Sigmoid colon (tissue), 7 donors: ENCODE data around the gene ATG7. TPM values are rescaled to one million over a fixed set of nuclear protein-coding genes. Genes with fewer than 3 reads are reported as not detected.

Source experiments
- DNase-seq: peaks from one replicate; pipeline ENCODE4 v3.0.0-alpha.2; 2019
- H3K27ac ChIP-seq, 4 donors: fragments of 200-600 bp; sonication (generic); one replicate each; pipeline ENCODE4 v1.5.1; 2016 to 2019; ENCODE audit warnings: mild to moderate bottlenecking in 1 of 4
- H3K27me3 ChIP-seq, 3 donors: fragments of 200-600 bp; sonication (generic); one replicate each; pipeline ENCODE4 v1.5.1; 2019; ENCODE audit warnings: mild to moderate bottlenecking in 1 of 3
- H3K36me3 ChIP-seq, 4 donors: fragments of 200-600 bp; sonication (generic); one replicate each; pipeline ENCODE4 v1.5.1; 2016 to 2019
- H3K4me1 ChIP-seq, 4 donors: fragments of 200-600 bp; sonication (generic); one replicate each; pipeline ENCODE4 v1.5.1; 2017 to 2019
- H3K4me3 ChIP-seq, 4 donors: fragments of 200-600 bp; sonication (generic); one replicate each; pipeline ENCODE4 v1.5.1; 2017 to 2019; ENCODE audit warnings: mild to moderate bottlenecking in 2 of 4, moderate library complexity in 1 of 4
- H3K9me3 ChIP-seq, 4 donors: fragments of 200-600 bp in 3 of 4; sonication (generic) in 3 of 4; one replicate each; pipeline versions ENCODE4 v1.5.1 to v1.6.1; 2013 to 2019
- EP300 ChIP-seq, 4 donors: sonication (generic); formaldehyde crosslinking; IDR thresholded peaks; one replicate each; pipeline ENCODE4 v1.6.1; 2017; ENCODE audit warnings: antibody characterized with exemption in 4 of 4
- POLR2A ChIP-seq, 2 donors: fragments of 450-650 bp; IDR thresholded peaks; one replicate each; pipeline ENCODE4 v1.6.1; 2016; ENCODE audit warnings: antibody characterized with exemption in 2 of 2, mild to moderate bottlenecking in 2 of 2, moderate library complexity in 2 of 2
- POLR2AphosphoS5 ChIP-seq, 4 donors: sonication (generic); formaldehyde crosslinking; IDR thresholded peaks; one replicate each; pipeline ENCODE4 v1.6.1; 2017; ENCODE audit warnings: antibody characterized with exemption in 4 of 4
- WGBS, 2 donors: extraction: QIAGEN DNeasy Blood & Tissue Kit; methylation state at CpG; one replicate each; pipeline ENCODE4 v1.1.7; 2013; 5-methylcytosine and 5-hydroxymethylcytosine counted together
- intact Hi-C: fragments of 100-400 bp; cut with DNase I; formaldehyde crosslinking; loops from one replicate; pipeline ENCODE4 v1.15.1; 2023
- polyA plus RNA-seq, 3 donors: library from polyadenylated mRNA; stranded (reverse); fragments of 200-250 nt; gene quantifications; one replicate each; pipeline ENCODE4 v1.2.3, GENCODE V29; 2013
- total RNA-seq, 4 donors: library from RNA; depleted of rRNA; stranded (reverse); fragments of >200 nt; gene quantifications; one replicate each; pipeline ENCODE4 v1.1.0, GENCODE V29; 2016
- TF ChIP-seq, protein P1 (sequence below), 4 experiments: fragments of 450-650 bp in 3 of 4; fragments of 200-600 bp in 1 of 4; IDR thresholded peaks; one replicate each; pipeline ENCODE4 v1.5.1; 2016 to 2019; ENCODE audit warnings: antibody characterized with exemption in 4 of 4, mild to moderate bottlenecking in 3 of 4, moderate library complexity in 2 of 4
- donor health status: healthy with polysubstance abuse.
- donor health status: Bipolar disorder and iron deficiency.
- donor health status: healthy.

The ATG7 gene
- total and polyA plus RNA-seq, 7 donors = 12.5 to 62.9 (median 34.8) TPM

DNA sequence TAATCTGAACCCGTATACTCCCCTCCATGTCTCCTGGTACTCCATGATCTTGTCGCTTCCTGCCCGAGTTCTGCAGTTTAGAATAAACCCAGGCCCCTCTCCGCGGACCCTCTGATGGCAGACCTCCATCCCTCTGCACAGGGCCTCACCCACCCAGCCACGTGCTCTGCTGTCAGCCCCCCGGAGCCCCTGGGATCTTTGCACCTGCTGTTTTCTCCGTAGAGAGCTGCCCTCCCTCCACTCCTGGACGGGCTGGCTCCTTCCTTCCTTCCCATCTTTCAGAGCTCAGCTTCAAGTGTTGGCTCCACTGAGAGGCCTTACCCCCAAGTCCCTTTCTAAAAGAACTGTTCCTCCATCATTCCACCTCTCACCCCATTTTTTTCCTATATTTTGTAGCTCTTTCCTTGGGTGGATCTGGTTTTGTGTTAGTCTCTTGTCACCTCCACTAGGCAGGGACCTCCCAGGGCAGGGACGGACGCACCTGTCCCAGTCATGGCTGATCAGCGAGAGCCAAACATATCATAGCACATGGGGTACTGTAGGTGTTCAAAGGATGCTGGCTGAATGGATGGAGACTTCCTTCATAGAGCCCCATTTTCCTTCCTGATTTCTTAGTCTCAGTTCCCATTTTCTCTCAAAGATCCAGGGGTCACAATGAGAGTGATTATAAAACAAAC is 264.9 kb downstream of the ATG7 start:
- WGBS, 2 donors = 90 to 95% methylated on average over 12 of the region's 12 CpGs
- peak; percentile 57 for DNase-seq
- intact Hi-C loops = no loop called here
- Histone ChIP-seq H3K27me3 (no peaks in the 10 kb centered on the region), H3K36me3 (no peaks in the 10 kb centered on the region), H3K27ac (no peak overlapping the region), H3K9me3 (no peaks in the 10 kb centered on the region), H3K4me1 (peaks cover 0 to 15% (median 3%) of the 10 kb centered on the region in 4 donors), H3K4me3 (no peak overlapping the region)
- TF ChIP-seq POLR2A (IDR thresholded peaks at IDR 0.05) = no peak
- TF ChIP-seq EP300 (IDR thresholded peaks at IDR 0.05) = no peak
- no peak for TF ChIP-seq POLR2AphosphoS5 (IDR thresholded peaks at IDR 0.05)
- TF ChIP-seq, protein P1, sequence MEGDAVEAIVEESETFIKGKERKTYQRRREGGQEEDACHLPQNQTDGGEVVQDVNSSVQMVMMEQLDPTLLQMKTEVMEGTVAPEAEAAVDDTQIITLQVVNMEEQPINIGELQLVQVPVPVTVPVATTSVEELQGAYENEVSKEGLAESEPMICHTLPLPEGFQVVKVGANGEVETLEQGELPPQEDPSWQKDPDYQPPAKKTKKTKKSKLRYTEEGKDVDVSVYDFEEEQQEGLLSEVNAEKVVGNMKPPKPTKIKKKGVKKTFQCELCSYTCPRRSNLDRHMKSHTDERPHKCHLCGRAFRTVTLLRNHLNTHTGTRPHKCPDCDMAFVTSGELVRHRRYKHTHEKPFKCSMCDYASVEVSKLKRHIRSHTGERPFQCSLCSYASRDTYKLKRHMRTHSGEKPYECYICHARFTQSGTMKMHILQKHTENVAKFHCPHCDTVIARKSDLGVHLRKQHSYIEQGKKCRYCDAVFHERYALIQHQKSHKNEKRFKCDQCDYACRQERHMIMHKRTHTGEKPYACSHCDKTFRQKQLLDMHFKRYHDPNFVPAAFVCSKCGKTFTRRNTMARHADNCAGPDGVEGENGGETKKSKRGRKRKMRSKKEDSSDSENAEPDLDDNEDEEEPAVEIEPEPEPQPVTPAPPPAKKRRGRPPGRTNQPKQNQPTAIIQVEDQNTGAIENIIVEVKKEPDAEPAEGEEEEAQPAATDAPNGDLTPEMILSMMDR (IDR thresholded peaks at IDR 0.05) = no peak

- Histone ChIP-seq H3K27ac (no peak overlapping the region), H3K4me3 (no peak overlapping the region), H3K4me1 (peaks cover 0 to 21% (median 5%) of the 10 kb centered on the region in 4 donors), H3K9me3 (no peaks in the 10 kb centered on the region), H3K36me3 (no peaks in the 10 kb centered on the region), H3K27me3 (no peaks in the 10 kb centered on the region)
- WGBS, 2 donors = 94 to 98% methylated on average over 3 of the region's 3 CpGs
- TF ChIP-seq EP300 (IDR thresholded peaks at IDR 0.05) (no peak), POLR2A (IDR thresholded peaks at IDR 0.05) (no peak), POLR2AphosphoS5 (IDR thresholded peaks at IDR 0.05) (no peak)
- TF ChIP-seq, protein P1 (IDR thresholded peaks at IDR 0.05) = no peak
- no peak for DNase-seq
- intact Hi-C loops = no loop called here
These were observed 266.4 kb downstream of the ATG7 start for GRCh38 chr3:11538581-11538980.

- Histone ChIP-seq H3K9me3 (no peaks in the 10 kb centered on the region), H3K4me3 (no peak overlapping the region), H3K27me3 (no peaks in the 10 kb centered on the region), H3K36me3 (no peaks in the 10 kb centered on the region), H3K27ac (no peak overlapping the region), H3K4me1 (peaks cover 0 to 16% (median 5%) of the 10 kb centered on the region in 4 donors)
- intact Hi-C loops = no loop called here
- no peak for TF ChIP-seq POLR2A (IDR thresholded peaks at IDR 0.05)
- no peak for TF ChIP-seq POLR2AphosphoS5 (IDR thresholded peaks at IDR 0.05)
- TF ChIP-seq, protein P1 (IDR thresholded peaks at IDR 0.05) = no peak
- no peak for TF ChIP-seq EP300 (IDR thresholded peaks at IDR 0.05)
- no peak for DNase-seq
- WGBS, 2 donors = 94 to 96% methylated on average over 5 of the region's 5 CpGs
These were observed 267.0 kb downstream of the ATG7 start for GRCh38 chr3:11539218-11539617.

DNA sequence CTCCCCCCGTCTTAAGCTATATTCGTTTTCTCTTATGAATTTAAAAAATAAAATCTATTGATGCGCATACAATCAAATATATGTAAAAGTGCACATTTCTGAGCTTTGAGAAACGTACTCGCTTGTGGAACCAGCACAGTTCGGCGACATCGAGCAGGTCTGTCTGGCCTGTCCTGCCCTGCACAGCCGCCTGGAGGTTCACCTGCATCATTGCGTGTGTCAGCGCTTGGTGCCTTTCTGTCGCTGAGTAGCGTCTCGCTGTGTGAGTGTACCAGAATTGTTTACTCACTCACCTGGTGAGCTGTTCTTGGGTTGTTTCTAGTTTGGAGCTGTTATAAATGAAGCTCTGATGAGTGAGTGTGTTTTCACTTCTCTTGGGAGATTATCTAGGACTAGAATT is 267.5 kb downstream of the ATG7 start:
- WGBS, 2 donors = 97% methylated on average over 14 of the region's 14 CpGs
- no peaks in the 10 kb centered on the region for H3K27me3 ChIP-seq
- intact Hi-C loops = no loop called here

More for the DNA sequence above, 267.5 kb downstream of the ATG7 start:
- no peaks in the 10 kb centered on the region for H3K36me3 ChIP-seq
- TF ChIP-seq POLR2AphosphoS5 (IDR thresholded peaks at IDR 0.05) (no peak), POLR2A (IDR thresholded peaks at IDR 0.05) (no peak), EP300 (IDR thresholded peaks at IDR 0.05) (no peak)
- TF ChIP-seq, protein P1 (IDR thresholded peaks at IDR 0.05) = no peak
- no peak overlapping the region for H3K4me3 ChIP-seq
- peaks cover 0 to 16% (median 5%) of the 10 kb centered on the region in 4 donors for H3K4me1 ChIP-seq
- DNase-seq = peak; percentile 59
- H3K9me3 ChIP-seq = no peaks in the 10 kb centered on the region
- no peak overlapping the region for H3K27ac ChIP-seq
